GM13977 (cell line): ENCODE measurements around the gene EHD4.

Experiments
- DNase-seq: peaks from one replicate; pipeline ENCODE4 v3.0.0; 2012; ENCODE audit warnings: low spot score
- in situ Hi-C: fragments of 300-500 bp; cut with MboI; formaldehyde crosslinking; loops from one replicate; pipeline ENCODE4 v1.12.0; 2022; ENCODE audit warnings: low sequenced_read_pairs, low pct_unique_long_range_greater_than_20kb, mixed read lengths, inconsistent platforms; ENCODE audit not compliant: unreplicated experiment
- TF ChIP-seq, protein P1 (sequence below): IDR thresholded peaks from 2 replicates; pipeline ENCODE4 v1.5.1; 2012; ENCODE audit warnings: mild to moderate bottlenecking, control low read depth; ENCODE audit not compliant: insufficient read depth; ENCODE audit errors: extremely low read depth, missing control alignments

EHD4 gene

DNA sequence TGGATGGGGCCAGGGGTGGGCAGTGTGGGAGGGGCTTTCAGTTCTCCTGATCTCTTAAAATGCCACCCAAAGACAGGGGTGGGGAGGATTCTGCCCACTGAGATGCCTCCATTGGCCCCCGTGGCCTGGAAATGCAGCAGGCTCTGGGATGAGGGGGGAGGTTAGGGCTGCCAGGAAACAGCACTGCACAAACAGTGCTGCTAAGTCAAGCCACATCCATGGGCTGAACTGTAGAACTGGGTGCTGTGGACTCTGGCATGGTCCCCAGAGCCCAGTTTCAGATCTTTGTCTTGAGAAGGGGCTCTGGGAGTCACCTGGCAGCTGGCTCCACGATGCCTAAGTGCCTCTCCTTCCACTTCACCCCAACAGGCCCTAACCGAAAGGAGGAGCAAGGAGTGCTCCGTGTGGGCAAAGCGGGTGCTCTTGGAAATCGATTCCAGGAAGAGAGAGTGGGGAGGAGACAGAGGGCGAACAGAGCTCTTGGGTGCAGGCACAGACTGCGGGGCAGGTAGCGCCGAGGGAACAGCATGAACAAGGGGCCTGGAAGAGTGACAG, 40.6 kb upstream of the EHD4 start:
- in situ Hi-C loops, result no loop called here
- TF ChIP-seq, protein P1, sequence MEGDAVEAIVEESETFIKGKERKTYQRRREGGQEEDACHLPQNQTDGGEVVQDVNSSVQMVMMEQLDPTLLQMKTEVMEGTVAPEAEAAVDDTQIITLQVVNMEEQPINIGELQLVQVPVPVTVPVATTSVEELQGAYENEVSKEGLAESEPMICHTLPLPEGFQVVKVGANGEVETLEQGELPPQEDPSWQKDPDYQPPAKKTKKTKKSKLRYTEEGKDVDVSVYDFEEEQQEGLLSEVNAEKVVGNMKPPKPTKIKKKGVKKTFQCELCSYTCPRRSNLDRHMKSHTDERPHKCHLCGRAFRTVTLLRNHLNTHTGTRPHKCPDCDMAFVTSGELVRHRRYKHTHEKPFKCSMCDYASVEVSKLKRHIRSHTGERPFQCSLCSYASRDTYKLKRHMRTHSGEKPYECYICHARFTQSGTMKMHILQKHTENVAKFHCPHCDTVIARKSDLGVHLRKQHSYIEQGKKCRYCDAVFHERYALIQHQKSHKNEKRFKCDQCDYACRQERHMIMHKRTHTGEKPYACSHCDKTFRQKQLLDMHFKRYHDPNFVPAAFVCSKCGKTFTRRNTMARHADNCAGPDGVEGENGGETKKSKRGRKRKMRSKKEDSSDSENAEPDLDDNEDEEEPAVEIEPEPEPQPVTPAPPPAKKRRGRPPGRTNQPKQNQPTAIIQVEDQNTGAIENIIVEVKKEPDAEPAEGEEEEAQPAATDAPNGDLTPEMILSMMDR, result no peak
- no peak for DNase-seq

DNA sequence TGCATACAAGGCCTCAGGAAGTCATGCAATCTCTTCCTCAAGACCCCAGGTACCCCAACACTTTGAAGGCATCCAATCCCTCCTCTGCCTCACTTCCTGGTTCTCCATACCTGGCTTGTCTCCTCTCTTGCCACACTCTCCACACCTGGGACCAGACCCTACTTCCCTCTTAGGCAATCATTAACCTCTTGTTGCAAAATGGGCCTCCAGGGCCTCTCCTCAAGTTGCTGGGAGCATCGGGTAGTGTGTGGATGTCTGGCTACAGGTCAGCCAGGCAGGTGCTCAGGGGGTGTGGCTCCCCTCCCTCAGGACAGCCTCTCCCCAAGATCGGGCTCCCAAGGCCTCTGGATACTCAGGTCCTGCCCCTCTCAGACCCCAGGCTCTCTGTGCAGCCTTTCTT, 39.9 kb upstream of the EHD4 start:
- DNase-seq, result no peak
- in situ Hi-C loops, result no loop called here
- TF ChIP-seq, protein P1, result no peak

DNA sequence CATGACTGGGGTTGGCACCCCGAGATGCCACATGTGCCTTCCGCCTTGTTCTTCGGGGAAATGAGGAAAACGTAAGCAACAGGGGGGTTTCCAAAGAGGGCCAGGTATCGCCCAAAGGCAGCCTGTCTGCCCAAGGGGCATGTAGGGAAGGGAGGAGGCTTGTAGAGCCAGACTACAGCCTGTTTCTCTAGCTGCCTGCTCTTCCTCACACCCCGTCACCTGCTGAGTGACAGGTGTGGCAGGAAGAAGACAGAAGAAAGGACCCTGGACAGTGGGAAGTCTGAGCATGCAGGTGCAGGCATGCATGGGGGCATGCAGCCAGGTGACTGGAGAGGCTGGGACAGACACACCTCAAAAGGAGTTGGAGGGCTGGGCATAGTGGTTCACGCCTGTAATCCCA, 38.7 kb upstream of the EHD4 start:
- in situ Hi-C loops, result no loop called here
- TF ChIP-seq, protein P1, result no peak
- DNase-seq, result no peak

DNA sequence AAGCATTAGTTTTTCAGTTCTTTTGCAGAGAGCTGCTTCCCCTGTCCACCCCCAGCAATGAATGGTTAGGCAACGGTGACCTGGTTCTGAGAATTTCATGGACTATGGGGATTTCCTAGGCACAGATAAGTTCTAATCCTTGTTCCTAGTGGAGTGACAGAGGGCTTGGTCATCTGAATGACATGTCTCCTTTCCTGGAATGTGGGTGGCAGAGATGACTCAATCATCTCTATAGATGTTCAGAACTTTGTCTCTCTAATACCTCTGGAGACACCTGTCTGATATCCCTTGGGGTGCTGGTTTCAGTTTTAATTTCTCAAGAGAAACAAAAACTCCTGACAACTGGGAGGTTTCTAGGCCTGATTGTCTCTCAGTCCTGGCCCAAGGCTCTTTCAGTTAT, 38.1 kb upstream of the EHD4 start:
- in situ Hi-C loops, result no loop called here
- DNase-seq, result peak; percentile 73
- TF ChIP-seq, protein P1, result no peak

DNA sequence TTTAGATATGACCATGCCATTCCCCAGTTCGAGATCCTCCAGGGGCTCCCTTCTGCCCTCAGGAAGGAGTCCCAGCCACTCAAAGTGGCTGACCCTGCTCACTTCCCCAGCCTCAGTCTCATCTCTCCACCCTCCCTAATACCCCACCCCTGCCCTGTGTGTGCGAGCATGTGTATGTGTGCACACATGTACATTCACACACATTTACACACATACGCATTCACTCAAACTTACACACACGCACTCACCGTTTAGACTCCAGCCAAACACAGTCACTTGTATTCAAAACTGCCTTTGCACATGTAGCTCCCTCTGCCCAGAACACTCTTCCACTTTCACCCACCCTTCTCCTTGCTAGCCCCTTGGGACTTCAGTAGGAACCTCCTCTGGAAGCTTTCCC, 37.1 kb upstream of the EHD4 start:
- TF ChIP-seq, protein P1, result no peak
- in situ Hi-C loops, result no loop called here

DNA sequence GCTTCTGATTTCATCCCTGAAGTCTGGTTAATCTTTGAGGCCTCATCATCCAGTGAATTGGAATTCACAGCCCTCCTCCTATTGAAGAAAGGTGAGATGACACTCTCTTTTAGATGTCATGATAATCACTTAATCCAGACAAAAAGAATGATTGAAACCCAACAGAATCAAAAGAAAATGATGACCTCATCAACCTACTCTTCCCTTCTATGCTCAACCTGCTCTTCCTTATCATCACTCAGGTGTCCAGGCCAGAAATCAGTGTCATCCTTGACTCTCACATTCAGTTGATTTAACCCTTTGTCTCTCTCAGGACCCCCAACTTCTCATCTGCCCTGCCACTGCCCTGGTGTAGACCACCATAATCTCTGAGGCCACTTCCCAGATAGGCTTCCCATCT, 36.7 kb upstream of the EHD4 start:
- in situ Hi-C loops, result no loop called here
- TF ChIP-seq, protein P1, result no peak
- DNase-seq, result no peak

More for the DNA sequence above, 37.1 kb upstream of the EHD4 start:
- DNase-seq, result no peak

DNA sequence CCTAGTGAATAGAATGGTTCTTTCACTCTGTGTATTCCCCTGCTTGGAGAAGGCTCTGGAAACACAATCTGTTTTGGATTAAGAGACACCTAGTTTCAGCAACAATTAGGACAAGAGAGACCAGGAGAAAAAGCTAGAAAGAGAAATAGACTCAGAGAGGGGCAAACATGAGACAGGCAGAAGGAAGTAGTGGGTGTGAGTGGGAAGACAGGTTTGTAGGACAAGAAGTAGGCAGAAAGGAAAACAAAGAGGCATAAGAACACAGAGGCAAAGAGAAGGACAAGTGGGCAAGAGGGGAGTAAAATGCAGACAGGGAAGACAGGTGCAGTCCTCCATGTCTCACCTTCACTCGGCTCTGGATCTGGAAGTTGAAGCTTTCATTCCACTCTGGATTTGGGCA, 35.0 kb upstream of the EHD4 start:
- DNase-seq, result no peak
- TF ChIP-seq, protein P1, result no peak
- in situ Hi-C loops, result no loop called here
